MM.1S (cell line): ENCODE results near the gene DNAJC28.

Experiments
- EZH2 ChIP-seq: fragments of 300-600 bp; sonication (generic); optimal IDR thresholded peaks from 2 replicates; pipeline ENCODE3; 2017; ENCODE audit warnings: low read depth, mild to moderate bottlenecking, antibody characterized with exemption, low read length, mixed read lengths
- EZH2phosphoT487 ChIP-seq: fragments of 300-600 bp; sonication (generic); IDR thresholded peaks from 2 replicates; pipeline ENCODE4 v1.6.1; 2018; ENCODE audit warnings: antibody characterized with exemption, low read length
- TF ChIP-seq, protein P1 (sequence below): fragments of 300-600 bp; sonication (generic); IDR thresholded peaks from 2 replicates; pipeline ENCODE4 v1.5.1; 2016; ENCODE audit warnings: antibody characterized with exemption, low read length, mixed read lengths

DNA sequence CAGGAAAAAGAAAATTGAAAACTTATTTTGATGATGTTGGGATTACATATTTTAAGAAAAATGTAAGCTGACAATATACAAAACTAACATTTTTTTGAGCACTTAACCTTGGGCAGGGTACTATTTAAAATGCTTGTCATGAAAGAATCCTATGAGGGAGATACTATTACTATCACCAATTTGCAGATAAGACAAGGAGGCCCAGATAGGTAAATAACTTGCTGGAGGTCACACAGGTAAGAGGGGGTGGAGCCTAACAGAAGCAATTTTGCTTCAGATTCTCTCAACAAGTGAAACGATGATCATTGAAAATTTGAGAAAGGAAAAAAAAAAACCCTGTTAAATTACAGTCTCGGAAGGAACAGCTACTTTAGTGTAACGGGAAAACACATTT, 49.2 kb upstream of the DNAJC28 start:
- TF ChIP-seq, protein P1, sequence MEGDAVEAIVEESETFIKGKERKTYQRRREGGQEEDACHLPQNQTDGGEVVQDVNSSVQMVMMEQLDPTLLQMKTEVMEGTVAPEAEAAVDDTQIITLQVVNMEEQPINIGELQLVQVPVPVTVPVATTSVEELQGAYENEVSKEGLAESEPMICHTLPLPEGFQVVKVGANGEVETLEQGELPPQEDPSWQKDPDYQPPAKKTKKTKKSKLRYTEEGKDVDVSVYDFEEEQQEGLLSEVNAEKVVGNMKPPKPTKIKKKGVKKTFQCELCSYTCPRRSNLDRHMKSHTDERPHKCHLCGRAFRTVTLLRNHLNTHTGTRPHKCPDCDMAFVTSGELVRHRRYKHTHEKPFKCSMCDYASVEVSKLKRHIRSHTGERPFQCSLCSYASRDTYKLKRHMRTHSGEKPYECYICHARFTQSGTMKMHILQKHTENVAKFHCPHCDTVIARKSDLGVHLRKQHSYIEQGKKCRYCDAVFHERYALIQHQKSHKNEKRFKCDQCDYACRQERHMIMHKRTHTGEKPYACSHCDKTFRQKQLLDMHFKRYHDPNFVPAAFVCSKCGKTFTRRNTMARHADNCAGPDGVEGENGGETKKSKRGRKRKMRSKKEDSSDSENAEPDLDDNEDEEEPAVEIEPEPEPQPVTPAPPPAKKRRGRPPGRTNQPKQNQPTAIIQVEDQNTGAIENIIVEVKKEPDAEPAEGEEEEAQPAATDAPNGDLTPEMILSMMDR, result no peak
- no peak for TF ChIP-seq EZH2
- TF ChIP-seq EZH2phosphoT487, result no peak
